GM23248 (cell line): Measurements from ENCODE around the gene THAP9. TPM values are rescaled to one million over a fixed set of nuclear protein-coding genes. Genes with fewer than 3 reads are reported as not detected.

Experiments used
- DNase-seq: peaks from one replicate; pipeline ENCODE4 v3.0.0-alpha.2; 2015
- H2AFZ ChIP-seq: fragments of 200-600 bp; sonication (generic); 2 replicates; pipeline ENCODE4 v1.6.1; 2016; ENCODE audit warnings: antibody characterized with exemption
- H3F3A ChIP-seq: fragments of 200-600 bp; sonication (generic); 2 replicates; pipeline ENCODE4 v1.6.1; 2016; ENCODE audit warnings: mild to moderate bottlenecking, antibody characterized with exemption, mixed run types; ENCODE audit not compliant: insufficient read depth
- H3K27ac ChIP-seq: fragments of 200-600 bp; sonication (generic); 2 replicates; pipeline ENCODE4 v1.5.1; 2016; ENCODE audit warnings: mild to moderate bottlenecking
- H3K27me3 ChIP-seq: fragments of 200-600 bp; sonication (generic); replicated peaks from 2 replicates; pipeline ENCODE4 v1.6.1; 2016; ENCODE audit warnings: mild to moderate bottlenecking; ENCODE audit not compliant: insufficient read depth
- H3K36me3 ChIP-seq: fragments of 200-600 bp; sonication (generic); 2 replicates; pipeline ENCODE4 v1.6.1; 2016; ENCODE audit warnings: low read depth, mild to moderate bottlenecking
- H3K4me1 ChIP-seq: fragments of 200-600 bp; sonication (generic); 2 replicates; pipeline ENCODE4 v1.6.1; 2016; ENCODE audit warnings: mild to moderate bottlenecking; ENCODE audit not compliant: insufficient read depth
- H3K4me2 ChIP-seq: fragments of 200-600 bp; sonication (generic); one replicate; pipeline ENCODE4 v1.6.1; 2016; ENCODE audit warnings: mild to moderate bottlenecking; ENCODE audit not compliant: unreplicated experiment
- H3K4me3 ChIP-seq: fragments of 200-600 bp; sonication (generic); 2 replicates; pipeline ENCODE4 v1.5.1; 2016; ENCODE audit warnings: mild to moderate bottlenecking
- H3K79me2 ChIP-seq: fragments of 200-600 bp; sonication (generic); 2 replicates; pipeline ENCODE4 v1.6.1; 2016; ENCODE audit warnings: mild to moderate bottlenecking; ENCODE audit not compliant: insufficient read depth
- H3K9ac ChIP-seq: fragments of 200-600 bp; sonication (generic); 2 replicates; pipeline ENCODE4 v1.6.1; 2016; ENCODE audit warnings: mild to moderate bottlenecking
- H3K9me2 ChIP-seq: fragments of 200-600 bp; sonication (generic); 2 replicates; pipeline ENCODE4 v1.6.1; 2016; ENCODE audit warnings: mixed run types, mild to moderate bottlenecking, moderate library complexity; ENCODE audit not compliant: insufficient read depth
- H3K9me3 ChIP-seq: fragments of 200-600 bp; sonication (generic); one replicate; pipeline ENCODE4 v1.6.1; 2017; ENCODE audit warnings: low read depth
- H4K20me1 ChIP-seq: fragments of 200-600 bp; sonication (generic); 2 replicates; pipeline ENCODE4 v1.6.0; 2016; ENCODE audit not compliant: insufficient read depth
- EZH2 ChIP-seq: fragments of 200-600 bp; sonication (generic); IDR thresholded peaks from 2 replicates; pipeline ENCODE4 v1.6.1; 2018; ENCODE audit warnings: antibody characterized with exemption, mild to moderate bottlenecking; ENCODE audit not compliant: insufficient read depth, poor library complexity, severe bottlenecking
- EZH2phosphoT487 ChIP-seq: fragments of 200-600 bp; sonication (generic); IDR thresholded peaks from 2 replicates; pipeline ENCODE4 v1.6.1; 2018; ENCODE audit warnings: antibody characterized with exemption, moderate library complexity, mild to moderate bottlenecking, low read depth; ENCODE audit not compliant: insufficient read depth
- WGBS, 2 experiments: methylation state at CpG; one replicate each; pipeline ENCODE4 v1.1.6; 2015 to 2017; ENCODE audit warnings: low lambda C conversion rate in 2 of 2, low coverage in 1 of 2; ENCODE audit errors: missing lambda C conversion rate in 2 of 2; 5-methylcytosine and 5-hydroxymethylcytosine counted together
- in situ Hi-C: fragments of 300-500 bp; cut with MboI; formaldehyde crosslinking; loops from 2 replicates; pipeline ENCODE4 v1.15.0; 2020
- polyA plus RNA-seq: library from polyadenylated mRNA; unstranded; fragments of >200 nt; fragmentation: Nextera tagmentation; extraction: Ambion mirVana; gene quantifications from 2 replicates; pipeline ENCODE4 v1.2.1, GENCODE V29; 2016
- total RNA-seq: library from RNA; depleted of rRNA; stranded (reverse); fragments of >200 nt; shearing (Covaris generic); gene quantifications from 2 replicates; pipeline ENCODE4 v1.2.3, GENCODE V29; 2014

THAP9 gene
- total and polyA plus RNA-seq, 2 experiments from 2014 or later, result 2.0 to 3.9 TPM

DNA sequence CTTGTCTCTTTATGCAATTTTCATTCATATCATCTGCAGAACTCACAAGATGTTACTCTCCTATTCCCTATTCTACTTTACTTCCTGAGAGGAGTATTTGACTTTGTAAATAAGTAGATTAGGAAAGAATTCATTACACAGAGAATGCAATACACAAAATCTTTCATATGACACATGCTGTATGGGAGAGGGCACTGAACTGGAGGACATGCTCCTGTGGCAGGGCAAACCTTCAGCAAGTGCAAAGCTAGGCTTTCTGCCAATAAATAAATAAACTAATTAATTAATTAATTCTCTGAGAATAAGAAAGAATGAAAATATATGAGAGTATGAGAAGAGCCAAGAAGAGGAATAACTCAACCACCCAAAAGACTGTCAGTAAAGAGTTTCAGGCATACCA is 33.9 kb downstream of the THAP9 start:
- H4K20me1 ChIP-seq, result no peaks in the 10 kb centered on the region
- no peak for TF ChIP-seq EZH2
- no peak for TF ChIP-seq EZH2phosphoT487
- no peaks in the 10 kb centered on the region for H3K27me3 ChIP-seq
- H3K36me3 ChIP-seq, result peaks cover 26% of the 10 kb centered on the region
- H3K27ac ChIP-seq, result no peak overlapping the region
- H3F3A ChIP-seq, result no peaks in the 10 kb centered on the region
- no peaks in the 10 kb centered on the region for H3K9me2 ChIP-seq
- H3K9ac ChIP-seq, result no peak overlapping the region
- no peaks in the 10 kb centered on the region for H3K4me1 ChIP-seq
- DNase-seq, result no peak
- H2AFZ ChIP-seq, result no peak overlapping the region
- no peaks in the 10 kb centered on the region for H3K9me3 ChIP-seq
- no peak overlapping the region for H3K4me3 ChIP-seq
- in situ Hi-C loops, result no loop called here
- H3K79me2 ChIP-seq, result no peaks in the 10 kb centered on the region
- H3K4me2 ChIP-seq, result no peak overlapping the region

DNA sequence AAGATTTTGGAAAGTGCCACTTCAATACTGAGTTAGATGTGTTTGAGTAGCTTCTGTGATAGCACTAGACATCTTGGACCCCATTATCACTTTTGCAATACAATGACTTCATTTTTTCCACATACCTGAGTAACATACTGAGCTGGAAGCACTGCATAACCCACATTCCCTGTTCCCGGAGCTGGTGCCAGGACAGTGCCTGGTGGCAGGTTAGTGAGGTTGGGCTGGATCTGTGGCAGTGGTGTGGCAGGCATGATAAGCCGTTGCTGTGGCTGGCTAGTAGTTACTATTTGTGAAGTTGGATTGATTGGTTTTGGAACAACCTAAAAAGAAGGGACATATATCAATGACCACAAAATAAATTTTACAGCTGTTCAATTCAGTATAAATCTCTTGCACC is 38.9 kb downstream of the THAP9 start:
- Histone ChIP-seq H4K20me1 (no peaks in the 10 kb centered on the region), H3K4me1 (no peaks in the 10 kb centered on the region), H3K9me2 (no peaks in the 10 kb centered on the region), H3K79me2 (no peaks in the 10 kb centered on the region), H2AFZ (no peak overlapping the region), H3K4me2 (no peak overlapping the region), H3K4me3 (no peak overlapping the region), H3K9me3 (no peaks in the 10 kb centered on the region), H3F3A (no peaks in the 10 kb centered on the region), H3K27ac (no peak overlapping the region), H3K36me3 (peaks cover 18% of the 10 kb centered on the region), H3K27me3 (no peaks in the 10 kb centered on the region), H3K9ac (no peak overlapping the region)
- DNase-seq, result no peak
- TF ChIP-seq EZH2phosphoT487 (no peak), EZH2 (no peak)
- WGBS, 2 experiments, result 98 to 100% methylated on average over 2 of the region's 2 CpGs
- in situ Hi-C loops, result no loop called here

DNA sequence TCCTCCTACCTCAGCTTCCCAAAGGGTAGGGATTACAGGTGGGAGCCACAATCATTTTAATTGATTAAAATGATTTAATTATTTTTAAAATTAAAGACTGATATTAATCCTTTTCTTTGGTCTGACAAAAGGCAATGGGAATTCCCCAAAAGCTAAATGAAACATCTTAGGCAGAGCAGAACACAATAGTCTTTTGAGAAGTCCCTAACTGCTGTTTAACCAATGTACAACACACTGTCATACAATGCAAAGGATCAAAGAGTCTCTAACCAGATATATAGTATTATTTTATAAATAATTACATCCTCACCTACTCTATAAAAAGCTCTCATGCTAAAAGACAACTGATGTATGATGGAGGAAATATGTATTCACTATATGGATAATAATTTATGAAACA is 47.0 kb downstream of the THAP9 start:
- Histone ChIP-seq H3K9me3 (no peaks in the 10 kb centered on the region), H3K4me2 (no peak overlapping the region), H3K9ac (no peak overlapping the region), H3K27ac (no peak overlapping the region), H2AFZ (no peak overlapping the region), H3K79me2 (no peaks in the 10 kb centered on the region), H3F3A (peaks cover 4% of the 10 kb centered on the region; the same call in 1 of the 2 replicates), H4K20me1 (no peaks in the 10 kb centered on the region), H3K4me3 (no peak overlapping the region), H3K36me3 (no peaks in the 10 kb centered on the region), H3K27me3 (no peaks in the 10 kb centered on the region), H3K9me2 (no peaks in the 10 kb centered on the region), H3K4me1 (peaks cover 4% of the 10 kb centered on the region; the same call in 1 of the 2 replicates)
- TF ChIP-seq EZH2 (no peak), EZH2phosphoT487 (no peak)
- DNase-seq, result no peak
- in situ Hi-C loops, result no loop called here

DNA sequence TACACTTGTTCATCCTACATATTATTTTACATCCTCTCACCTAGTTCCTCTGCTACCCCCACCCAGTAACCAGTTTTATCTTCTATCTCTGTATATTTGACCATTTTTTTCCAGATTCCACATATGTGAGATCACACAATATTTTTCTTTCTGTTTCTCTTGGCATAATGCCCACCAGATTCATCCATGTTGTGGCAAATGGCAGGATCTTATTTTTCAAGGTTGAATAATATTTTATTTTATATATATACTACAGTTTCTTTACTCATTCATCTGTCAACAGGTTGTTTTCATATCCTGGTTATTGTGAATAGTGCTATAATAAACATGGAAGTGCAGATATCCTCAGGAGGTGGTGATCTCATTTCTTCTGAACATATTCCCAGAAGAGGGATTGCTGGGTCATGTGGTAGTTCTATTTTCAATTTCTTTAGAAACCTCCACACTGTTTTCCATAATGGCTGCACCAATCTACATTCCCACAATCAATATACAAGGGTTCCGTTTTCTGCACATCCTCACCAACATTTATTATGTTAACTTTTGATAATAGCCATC is 48.2 kb downstream of the THAP9 start:
- Histone ChIP-seq H3F3A (peaks cover 4% of the 10 kb centered on the region; the same call in 1 of the 2 replicates), H3K4me3 (no peak overlapping the region), H3K79me2 (no peaks in the 10 kb centered on the region), H3K9ac (no peak overlapping the region), H3K27ac (no peak overlapping the region), H4K20me1 (no peaks in the 10 kb centered on the region), H2AFZ (no peak overlapping the region), H3K4me1 (peaks cover 4% of the 10 kb centered on the region; the same call in 1 of the 2 replicates), H3K9me2 (no peaks in the 10 kb centered on the region), H3K36me3 (no peaks in the 10 kb centered on the region), H3K9me3 (no peaks in the 10 kb centered on the region), H3K4me2 (no peak overlapping the region), H3K27me3 (no peaks in the 10 kb centered on the region)
- in situ Hi-C loops, result no loop called here
- peak; percentile 44 for DNase-seq
- WGBS, 2 experiments, result 97 to 100% methylated on average over 1 of the region's 1 CpG
- TF ChIP-seq EZH2phosphoT487 (no peak), EZH2 (no peak)

DNA sequence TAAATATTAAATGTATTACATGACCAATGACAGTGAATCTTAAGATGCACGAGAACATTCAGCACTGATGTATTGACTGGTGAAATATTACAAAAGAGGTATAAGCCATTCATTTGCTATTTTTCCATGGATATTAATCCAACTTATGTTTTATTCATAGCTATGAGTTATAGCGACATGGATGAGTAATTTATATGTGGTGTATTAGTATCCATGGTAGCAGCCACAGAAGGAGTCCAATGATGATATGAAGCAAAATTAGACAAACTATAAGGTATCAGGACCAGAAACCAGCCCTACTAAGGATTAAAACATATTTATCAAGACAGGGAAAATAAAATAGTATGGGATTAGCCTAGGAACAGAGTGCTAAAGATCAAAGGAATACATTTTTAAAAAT is 50.7 kb downstream of the THAP9 start:
- H3K4me1 ChIP-seq, result peaks cover 4% of the 10 kb centered on the region; the same call in 1 of the 2 replicates
- H3K9ac ChIP-seq, result no peak overlapping the region
- no peaks in the 10 kb centered on the region for H3K9me2 ChIP-seq
- TF ChIP-seq EZH2phosphoT487 (no peak), EZH2 (no peak)
- no peaks in the 10 kb centered on the region for H3K27me3 ChIP-seq
- 99 to 100% methylated on average over 2 of the region's 2 CpGs for WGBS, 2 experiments
- H3F3A ChIP-seq, result peaks cover 4% of the 10 kb centered on the region; the same call in 1 of the 2 replicates
- no peaks in the 10 kb centered on the region for H4K20me1 ChIP-seq
- H3K4me2 ChIP-seq, result no peak overlapping the region
- H3K9me3 ChIP-seq, result no peaks in the 10 kb centered on the region
- no peak overlapping the region for H3K27ac ChIP-seq
- H3K4me3 ChIP-seq, result no peak overlapping the region
- no peaks in the 10 kb centered on the region; the same call in 1 of the 2 replicates for H3K79me2 ChIP-seq
- no peak overlapping the region for H2AFZ ChIP-seq
- H3K36me3 ChIP-seq, result no peaks in the 10 kb centered on the region
- in situ Hi-C loops, result no loop called here
- DNase-seq, result peak; percentile 5
